SIG-M5 treated with dmso at 0.1 percent for 504 hours (cell line): ENCODE measurements around the gene PELO.

Source experiments
- DNase-seq: peaks from one replicate; lab custom pipeline; 2025; ENCODE audit not compliant: unreplicated experiment; lab: John Stamatoyannopoulos, UW

PELO gene

DNA sequence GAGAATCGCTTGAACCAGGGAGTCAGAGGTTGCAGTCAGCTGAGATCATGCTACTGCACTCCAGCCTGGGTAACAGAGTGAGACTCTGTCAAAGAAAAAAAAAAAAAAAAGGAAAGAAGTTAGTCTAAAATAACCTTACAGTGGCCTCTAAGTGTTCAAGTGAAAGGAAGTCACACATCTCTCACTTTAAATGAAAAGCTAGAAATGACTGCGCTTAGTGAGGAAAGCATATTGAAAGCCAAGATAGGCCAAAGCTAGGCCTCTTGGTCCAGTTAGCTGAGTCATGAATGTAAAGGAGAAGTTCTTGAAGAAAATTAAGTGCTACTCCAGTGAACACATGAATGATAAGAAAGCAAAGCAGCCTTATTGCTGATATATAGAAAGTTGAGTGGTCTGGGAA, 38.1 kb downstream of the PELO start:
- no peak for DNase-seq

DNA sequence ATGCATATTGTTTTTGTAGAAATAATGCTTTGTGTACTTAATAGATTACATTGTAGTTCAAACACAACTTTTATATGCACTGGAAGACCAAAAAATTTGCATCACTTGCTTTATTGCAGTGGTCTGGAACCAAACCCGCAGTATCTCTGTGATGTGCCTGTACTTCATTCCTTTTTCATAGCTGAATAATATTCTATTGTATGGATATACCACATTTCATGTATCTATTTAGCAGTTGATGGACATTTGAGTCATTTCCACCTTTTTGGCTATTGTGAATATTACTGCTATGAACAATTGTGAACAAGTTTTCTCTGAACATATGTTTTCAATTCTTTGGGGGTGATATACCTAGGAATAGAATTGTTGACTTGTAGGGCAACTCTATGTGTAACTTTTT, 40.1 kb downstream of the PELO start:
- no peak for DNase-seq

DNA sequence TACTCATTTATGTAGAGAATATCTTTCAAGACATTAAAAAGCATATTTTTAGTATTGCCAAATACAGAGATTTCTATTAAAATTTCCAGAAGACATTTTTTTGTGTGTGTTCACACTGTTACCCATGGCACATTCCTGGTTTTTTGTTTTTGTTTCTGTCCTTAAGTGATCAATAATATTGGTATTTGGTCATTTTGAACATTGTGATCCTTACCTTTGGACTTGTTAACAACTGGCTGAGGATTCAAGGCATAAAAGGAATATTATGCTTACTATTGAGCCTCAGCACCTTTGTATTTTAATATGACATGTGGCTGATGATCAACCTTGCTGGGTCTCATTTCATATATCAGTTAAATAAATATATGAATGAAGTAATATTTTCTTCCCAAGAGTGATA, 41.9 kb downstream of the PELO start:
- DNase-seq: no peak

DNA sequence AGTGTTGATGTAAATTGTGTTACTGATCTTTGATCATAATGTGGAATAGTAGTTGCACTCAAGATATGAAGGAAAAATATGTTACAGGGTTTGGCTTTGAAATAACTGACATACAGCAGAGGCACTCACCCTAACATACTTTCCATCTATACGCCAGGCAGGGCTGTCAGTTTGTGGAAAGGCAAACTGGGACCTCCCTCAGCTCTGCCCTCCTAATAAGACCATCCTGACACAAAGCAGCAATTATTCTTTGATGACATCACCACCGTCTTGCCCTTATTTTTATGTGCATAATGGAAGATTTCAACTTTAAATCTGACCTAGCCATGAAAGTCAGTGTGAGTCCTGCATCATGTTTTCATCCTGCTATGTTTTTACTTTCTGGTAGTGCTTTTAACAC, 42.9 kb downstream of the PELO start:
- DNase-seq: no peak

DNA sequence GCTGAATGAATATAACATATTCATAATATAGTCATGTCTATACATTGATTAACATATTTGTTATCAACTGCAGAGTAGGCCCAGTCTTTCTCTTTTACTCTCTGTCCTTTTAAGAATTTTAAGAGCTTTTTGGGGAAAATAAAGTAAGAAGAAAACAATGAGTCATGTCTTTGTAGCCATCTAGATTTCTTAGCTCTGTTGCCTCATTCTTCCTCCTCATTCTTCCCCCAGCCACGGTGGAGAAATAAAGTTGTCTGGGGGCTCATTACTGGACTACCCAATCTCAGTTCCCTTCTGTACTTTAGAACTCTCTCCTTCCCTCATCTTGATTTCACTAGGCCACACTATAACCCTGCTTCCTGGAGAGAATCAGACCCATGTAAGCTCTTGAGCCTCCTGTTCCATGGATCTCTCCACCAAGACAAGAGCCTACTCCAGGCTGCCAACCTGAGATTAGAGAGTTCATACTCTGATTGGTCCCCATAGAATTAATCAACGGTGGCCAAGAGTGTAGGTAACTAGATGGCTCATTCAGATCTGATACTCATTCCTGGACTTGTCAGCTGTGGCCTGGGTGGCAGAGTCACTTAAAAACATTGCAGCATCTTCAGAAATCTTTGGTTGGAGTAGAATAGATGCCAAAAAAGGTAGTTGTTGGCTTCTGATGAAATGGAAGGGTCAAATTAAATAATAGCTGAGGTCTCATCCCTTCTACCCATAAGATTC, 44.2 kb downstream of the PELO start:
- peak; percentile 10 for DNase-seq

DNA sequence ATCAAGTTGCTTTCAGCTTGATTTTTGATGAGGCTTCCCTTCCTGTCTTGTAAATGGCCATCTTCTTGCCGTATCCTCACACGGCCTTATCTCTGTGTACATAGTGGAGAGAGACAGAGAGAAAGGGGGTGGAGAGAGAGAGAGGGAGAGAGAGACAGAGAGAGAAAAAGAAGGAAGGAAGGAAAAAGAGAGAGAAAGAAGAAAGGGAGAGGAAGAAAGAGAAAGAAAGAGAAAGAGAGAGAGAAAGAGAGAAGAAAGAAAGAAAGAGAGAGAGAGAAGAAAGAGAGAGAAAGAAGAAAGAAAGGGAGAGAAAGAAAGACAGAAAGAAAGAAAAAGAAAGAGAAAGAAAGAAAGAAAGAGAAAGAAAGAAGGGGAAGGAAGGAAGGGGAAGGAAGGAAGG, 46.6 kb downstream of the PELO start:
- no peak for DNase-seq

DNA sequence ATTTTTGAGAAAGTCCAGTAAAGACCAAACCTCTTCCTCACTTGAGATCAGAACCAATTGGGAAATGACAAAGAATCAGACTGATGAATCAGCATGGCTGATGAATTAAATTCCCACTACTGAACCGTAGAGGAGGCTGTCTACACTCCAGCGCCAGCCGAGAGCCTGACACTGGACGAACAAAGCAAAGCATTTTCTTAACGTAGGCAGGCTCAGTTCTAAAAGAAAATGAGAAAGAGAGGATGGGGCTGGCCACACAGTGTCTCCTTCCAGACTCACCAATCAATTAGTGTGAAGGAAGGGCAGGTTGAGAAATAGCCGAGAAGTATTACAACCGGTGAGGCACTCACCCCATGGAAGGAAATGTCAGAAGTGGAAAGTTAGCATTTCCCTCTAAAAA, 49.4 kb downstream of the PELO start:
- no peak for DNase-seq
